SK-N-SH treated with all-trans-retinoic acid at 6 μM for 48 hours (cell line): Measurements from ENCODE around the gene RSPRY1.

ENCODE experiments used
- ATAC-seq: fragments of 200-7000 bp; cut with Tn5 transposase; 3 replicates; pipeline ENCODE4 v1.9.1; 2020; ENCODE audit warnings: mild to moderate bottlenecking, moderate library complexity
- ARNTL ChIP-seq: fragments of 450-650 bp; formaldehyde crosslinking; IDR thresholded peaks from 2 replicates; pipeline ENCODE4 v1.5.0; 2020; ENCODE audit warnings: low read depth, mild to moderate bottlenecking, moderate library complexity, borderline replicate concordance
- CREB5 ChIP-seq: fragments of 250-450 bp; sonication (Bioruptor Pico); IDR thresholded peaks from 2 replicates; pipeline ENCODE4 v1.5.1; 2020; ENCODE audit warnings: low read depth, mild to moderate bottlenecking, moderate library complexity
- CSDC2 ChIP-seq: fragments of 250-450 bp; sonication (Bioruptor Pico); IDR thresholded peaks from 2 replicates; pipeline ENCODE4 v1.5.0; 2020; ENCODE audit warnings: mild to moderate bottlenecking, moderate library complexity
- ESRRG ChIP-seq: fragments of 250-450 bp; sonication (Bioruptor Pico); IDR thresholded peaks from 2 replicates; pipeline ENCODE4 v1.6.1; 2021; ENCODE audit warnings: mild to moderate bottlenecking
- GLIS3 ChIP-seq: fragments of 250-450 bp; sonication (Bioruptor Pico); IDR thresholded peaks from 2 replicates; pipeline ENCODE4 v1.5.0; 2020; ENCODE audit warnings: mild to moderate bottlenecking, moderate library complexity
- ISL1 ChIP-seq: fragments of 250-450 bp; sonication (Bioruptor Pico); IDR thresholded peaks from 2 replicates; pipeline ENCODE4 v2.1.2; 2022; ENCODE audit warnings: mild to moderate bottlenecking, moderate library complexity
- OSR1 ChIP-seq: fragments of 250-450 bp; sonication (Bioruptor Pico); IDR thresholded peaks from 2 replicates; pipeline ENCODE4 v1.8.0; 2022; ENCODE audit warnings: moderate library complexity, mild to moderate bottlenecking, inconsistent platforms
- POU6F1 ChIP-seq: fragments of 250-450 bp; sonication (Bioruptor Pico); IDR thresholded peaks from 2 replicates; pipeline ENCODE4 v1.8.0; 2021; ENCODE audit warnings: low read depth, mild to moderate bottlenecking, moderate library complexity, borderline replicate concordance
- PPARA ChIP-seq: fragments of 250-450 bp; sonication (Bioruptor Pico); IDR thresholded peaks from 2 replicates; pipeline ENCODE4 v1.5.0; 2020; ENCODE audit warnings: mild to moderate bottlenecking, borderline replicate concordance
- RARB ChIP-seq: fragments of 250-450 bp; sonication (Bioruptor Pico); IDR thresholded peaks from 2 replicates; pipeline ENCODE4 v1.8.0; 2021; ENCODE audit warnings: mild to moderate bottlenecking, moderate library complexity
- TCF4 ChIP-seq: fragments of 250-450 bp; sonication (Bioruptor Pico); IDR thresholded peaks from 2 replicates; pipeline ENCODE4 v1.8.0; 2021; ENCODE audit warnings: mild to moderate bottlenecking, moderate library complexity, borderline replicate concordance
- TOX ChIP-seq: fragments of 250-450 bp; sonication (Bioruptor Pico); IDR thresholded peaks from 2 replicates; pipeline ENCODE4 v1.8.0; 2021; ENCODE audit warnings: mild to moderate bottlenecking, moderate library complexity, borderline replicate concordance
- ZC3H10 ChIP-seq: fragments of 250-450 bp; sonication (Bioruptor Pico); IDR thresholded peaks from 2 replicates; pipeline ENCODE4 v1.5.1; 2021; ENCODE audit warnings: mild to moderate bottlenecking, moderate library complexity
- ZFP3 ChIP-seq: fragments of 250-450 bp; sonication (Bioruptor Pico); IDR thresholded peaks from 2 replicates; pipeline ENCODE4 v1.5.0; 2020; ENCODE audit warnings: mild to moderate bottlenecking, moderate library complexity
- ZNF565 ChIP-seq: fragments of 450-650 bp; formaldehyde crosslinking; conservative IDR thresholded peaks from 2 replicates; pipeline ENCODE4 v1.5.0; 2020; ENCODE audit warnings: low read depth, mild to moderate bottlenecking, moderate library complexity
- ZNF70 ChIP-seq: fragments of 450-650 bp; formaldehyde crosslinking; IDR thresholded peaks from 2 replicates; pipeline ENCODE4 v1.5.0; 2020; ENCODE audit warnings: mild to moderate bottlenecking, moderate library complexity
- ZNF8 ChIP-seq: fragments of 450-650 bp; formaldehyde crosslinking; IDR thresholded peaks from 2 replicates; pipeline ENCODE4 v1.5.0; 2020; ENCODE audit warnings: mild to moderate bottlenecking, moderate library complexity
- TF ChIP-seq, protein P1 (sequence below): fragments of 250-450 bp; sonication (Bioruptor Pico); IDR thresholded peaks from 2 replicates; pipeline ENCODE4 v1.5.1; 2021; ENCODE audit warnings: mild to moderate bottlenecking, moderate library complexity
- TF ChIP-seq, protein P2 (sequence below): fragments of 250-450 bp; sonication (Bioruptor Pico); IDR thresholded peaks from 2 replicates; pipeline ENCODE4 v1.8.0; 2020; ENCODE audit warnings: mild to moderate bottlenecking, moderate library complexity, borderline replicate concordance
- TF ChIP-seq, protein P3 (sequence below): fragments of 250-450 bp; sonication (Bioruptor Pico); IDR thresholded peaks from 2 replicates; pipeline ENCODE4 v1.5.0; 2020; ENCODE audit warnings: mild to moderate bottlenecking, moderate library complexity

The RSPRY1 gene

GRCh38 chr16:57239107-57239506 lies 53.0 kb downstream of the RSPRY1 start:
- no peak for ATAC-seq
- TF ChIP-seq RARB (CRISPR knock-in tag), result no peak
- TF ChIP-seq ZC3H10, result no peak
- TF ChIP-seq, protein P1, sequence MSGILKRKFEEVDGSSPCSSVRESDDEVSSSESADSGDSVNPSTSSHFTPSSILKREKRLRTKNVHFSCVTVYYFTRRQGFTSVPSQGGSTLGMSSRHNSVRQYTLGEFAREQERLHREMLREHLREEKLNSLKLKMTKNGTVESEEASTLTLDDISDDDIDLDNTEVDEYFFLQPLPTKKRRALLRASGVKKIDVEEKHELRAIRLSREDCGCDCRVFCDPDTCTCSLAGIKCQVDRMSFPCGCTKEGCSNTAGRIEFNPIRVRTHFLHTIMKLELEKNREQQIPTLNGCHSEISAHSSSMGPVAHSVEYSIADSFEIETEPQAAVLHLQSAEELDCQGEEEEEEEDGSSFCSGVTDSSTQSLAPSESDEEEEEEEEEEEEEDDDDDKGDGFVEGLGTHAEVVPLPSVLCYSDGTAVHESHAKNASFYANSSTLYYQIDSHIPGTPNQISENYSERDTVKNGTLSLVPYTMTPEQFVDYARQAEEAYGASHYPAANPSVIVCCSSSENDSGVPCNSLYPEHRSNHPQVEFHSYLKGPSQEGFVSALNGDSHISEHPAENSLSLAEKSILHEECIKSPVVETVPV (CRISPR knock-in tag), result no peak
- no peak for TF ChIP-seq CSDC2 (CRISPR knock-in tag)
- TF ChIP-seq ZNF8 (CRISPR knock-in tag), result no peak
- no peak for TF ChIP-seq ISL1 (CRISPR knock-in tag)
- TF ChIP-seq, protein P2, sequence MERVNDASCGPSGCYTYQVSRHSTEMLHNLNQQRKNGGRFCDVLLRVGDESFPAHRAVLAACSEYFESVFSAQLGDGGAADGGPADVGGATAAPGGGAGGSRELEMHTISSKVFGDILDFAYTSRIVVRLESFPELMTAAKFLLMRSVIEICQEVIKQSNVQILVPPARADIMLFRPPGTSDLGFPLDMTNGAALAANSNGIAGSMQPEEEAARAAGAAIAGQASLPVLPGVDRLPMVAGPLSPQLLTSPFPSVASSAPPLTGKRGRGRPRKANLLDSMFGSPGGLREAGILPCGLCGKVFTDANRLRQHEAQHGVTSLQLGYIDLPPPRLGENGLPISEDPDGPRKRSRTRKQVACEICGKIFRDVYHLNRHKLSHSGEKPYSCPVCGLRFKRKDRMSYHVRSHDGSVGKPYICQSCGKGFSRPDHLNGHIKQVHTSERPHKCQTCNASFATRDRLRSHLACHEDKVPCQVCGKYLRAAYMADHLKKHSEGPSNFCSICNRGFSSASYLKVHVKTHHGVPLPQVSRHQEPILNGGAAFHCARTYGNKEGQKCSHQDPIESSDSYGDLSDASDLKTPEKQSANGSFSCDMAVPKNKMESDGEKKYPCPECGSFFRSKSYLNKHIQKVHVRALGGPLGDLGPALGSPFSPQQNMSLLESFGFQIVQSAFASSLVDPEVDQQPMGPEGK, result no peak
- TF ChIP-seq ZNF70 (CRISPR knock-in tag), result no peak
- no peak for TF ChIP-seq ARNTL (CRISPR knock-in tag)
- no peak for TF ChIP-seq CREB5 (CRISPR knock-in tag)
- TF ChIP-seq PPARA, result no peak
- no peak for TF ChIP-seq OSR1 (CRISPR knock-in tag)

DNA sequence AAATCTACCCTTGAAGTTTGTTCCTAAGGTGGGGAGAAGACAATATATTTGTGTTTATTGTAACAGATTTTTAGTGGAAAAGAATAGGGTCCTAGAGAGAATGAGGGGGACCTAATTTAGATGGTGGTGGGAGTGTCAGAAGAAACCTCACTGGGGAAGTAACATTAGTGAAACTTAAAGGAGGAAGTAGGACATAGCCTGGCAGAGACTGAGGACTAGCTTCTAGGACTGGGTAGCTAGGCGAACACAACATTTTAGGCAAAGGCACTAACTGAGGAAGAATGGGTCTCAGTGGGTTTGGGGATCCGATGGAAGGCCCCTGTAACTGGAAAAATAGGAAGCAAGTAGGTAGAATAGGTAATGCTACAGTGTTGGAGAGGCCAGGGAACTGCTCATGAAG lies 54.7 kb downstream of the RSPRY1 start:
- no peak for ATAC-seq
- TF ChIP-seq RARB (CRISPR knock-in tag) (no peak), CREB5 (CRISPR knock-in tag) (no peak), TOX (CRISPR knock-in tag) (no peak), GLIS3 (CRISPR knock-in tag) (no peak), TCF4 (CRISPR knock-in tag) (no peak), CSDC2 (CRISPR knock-in tag) (no peak), ARNTL (CRISPR knock-in tag) (no peak), POU6F1 (CRISPR knock-in tag) (no peak), ZC3H10 (no peak), ZNF565 (CRISPR knock-in tag) (no peak), PPARA (no peak)
- TF ChIP-seq, protein P1 (CRISPR knock-in tag), result no peak

DNA sequence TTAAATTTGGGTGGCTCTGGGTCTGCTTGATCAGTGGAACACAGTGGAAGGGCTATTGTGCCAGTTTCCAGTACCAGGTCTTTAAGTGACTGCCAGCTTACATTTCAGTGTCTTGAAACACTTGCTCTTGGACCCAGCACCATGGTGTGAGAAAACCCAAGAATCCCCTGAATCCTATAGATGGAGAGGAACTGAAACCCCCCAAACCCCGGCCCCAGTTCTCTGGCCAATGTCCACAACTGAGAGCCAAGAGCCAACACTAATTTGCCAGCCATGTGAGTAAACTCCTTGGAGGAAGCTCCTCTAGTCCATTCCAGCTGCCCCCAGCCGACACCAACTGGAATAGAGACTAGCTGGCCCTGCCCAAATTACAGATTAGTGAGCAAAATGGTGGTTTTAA lies 56.5 kb downstream of the RSPRY1 start:
- ATAC-seq, result no peak
- TF ChIP-seq ESRRG (CRISPR knock-in tag), result no peak
- no peak for TF ChIP-seq ZC3H10
- TF ChIP-seq, protein P2, result no peak
- no peak for TF ChIP-seq ISL1 (CRISPR knock-in tag)
- TF ChIP-seq ZFP3 (CRISPR knock-in tag), result no peak
- TF ChIP-seq, protein P3, sequence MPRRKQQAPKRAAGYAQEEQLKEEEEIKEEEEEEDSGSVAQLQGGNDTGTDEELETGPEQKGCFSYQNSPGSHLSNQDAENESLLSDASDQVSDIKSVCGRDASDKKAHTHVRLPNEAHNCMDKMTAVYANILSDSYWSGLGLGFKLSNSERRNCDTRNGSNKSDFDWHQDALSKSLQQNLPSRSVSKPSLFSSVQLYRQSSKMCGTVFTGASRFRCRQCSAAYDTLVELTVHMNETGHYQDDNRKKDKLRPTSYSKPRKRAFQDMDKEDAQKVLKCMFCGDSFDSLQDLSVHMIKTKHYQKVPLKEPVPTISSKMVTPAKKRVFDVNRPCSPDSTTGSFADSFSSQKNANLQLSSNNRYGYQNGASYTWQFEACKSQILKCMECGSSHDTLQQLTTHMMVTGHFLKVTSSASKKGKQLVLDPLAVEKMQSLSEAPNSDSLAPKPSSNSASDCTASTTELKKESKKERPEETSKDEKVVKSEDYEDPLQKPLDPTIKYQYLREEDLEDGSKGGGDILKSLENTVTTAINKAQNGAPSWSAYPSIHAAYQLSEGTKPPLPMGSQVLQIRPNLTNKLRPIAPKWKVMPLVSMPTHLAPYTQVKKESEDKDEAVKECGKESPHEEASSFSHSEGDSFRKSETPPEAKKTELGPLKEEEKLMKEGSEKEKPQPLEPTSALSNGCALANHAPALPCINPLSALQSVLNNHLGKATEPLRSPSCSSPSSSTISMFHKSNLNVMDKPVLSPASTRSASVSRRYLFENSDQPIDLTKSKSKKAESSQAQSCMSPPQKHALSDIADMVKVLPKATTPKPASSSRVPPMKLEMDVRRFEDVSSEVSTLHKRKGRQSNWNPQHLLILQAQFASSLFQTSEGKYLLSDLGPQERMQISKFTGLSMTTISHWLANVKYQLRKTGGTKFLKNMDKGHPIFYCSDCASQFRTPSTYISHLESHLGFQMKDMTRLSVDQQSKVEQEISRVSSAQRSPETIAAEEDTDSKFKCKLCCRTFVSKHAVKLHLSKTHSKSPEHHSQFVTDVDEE (CRISPR knock-in tag), result no peak
- TF ChIP-seq RARB (CRISPR knock-in tag), result no peak
- TF ChIP-seq POU6F1 (CRISPR knock-in tag), result no peak
- no peak for TF ChIP-seq CREB5 (CRISPR knock-in tag)
